C4-2B (cell line): ENCODE measurements around the gene MACROD1.

ENCODE experiments used
- ZFX ChIP-seq: fragments of 450-650 bp; IDR thresholded peaks from 2 replicates; pipeline ENCODE4 v1.6.1; 2017
- TF ChIP-seq, protein P1 (sequence below): fragments of 450-650 bp; conservative IDR thresholded peaks from 2 replicates; pipeline ENCODE4 v1.5.1; 2017; ENCODE audit warnings: mild to moderate bottlenecking

DNA sequence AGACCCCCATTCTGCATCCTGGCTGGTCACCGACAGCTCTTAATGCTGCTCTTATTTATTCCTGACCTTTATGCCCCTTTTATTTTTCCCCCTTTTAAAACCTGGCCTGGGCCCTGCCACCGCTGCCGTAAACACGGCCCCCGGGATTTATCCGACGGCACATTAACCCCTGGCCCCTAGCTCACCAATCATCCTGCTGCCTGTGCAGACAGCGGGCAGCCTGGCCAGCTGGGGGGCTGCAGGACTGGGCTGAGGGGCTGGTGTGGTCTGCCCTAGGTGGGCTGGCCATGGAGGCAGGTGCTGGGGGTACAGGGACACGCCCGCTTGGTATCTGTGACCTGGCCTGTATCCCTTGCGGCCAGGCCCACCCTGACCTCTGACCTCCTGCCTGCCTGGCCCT lies 151.6 kb downstream of the MACROD1 start:
- TF ChIP-seq, protein P1, sequence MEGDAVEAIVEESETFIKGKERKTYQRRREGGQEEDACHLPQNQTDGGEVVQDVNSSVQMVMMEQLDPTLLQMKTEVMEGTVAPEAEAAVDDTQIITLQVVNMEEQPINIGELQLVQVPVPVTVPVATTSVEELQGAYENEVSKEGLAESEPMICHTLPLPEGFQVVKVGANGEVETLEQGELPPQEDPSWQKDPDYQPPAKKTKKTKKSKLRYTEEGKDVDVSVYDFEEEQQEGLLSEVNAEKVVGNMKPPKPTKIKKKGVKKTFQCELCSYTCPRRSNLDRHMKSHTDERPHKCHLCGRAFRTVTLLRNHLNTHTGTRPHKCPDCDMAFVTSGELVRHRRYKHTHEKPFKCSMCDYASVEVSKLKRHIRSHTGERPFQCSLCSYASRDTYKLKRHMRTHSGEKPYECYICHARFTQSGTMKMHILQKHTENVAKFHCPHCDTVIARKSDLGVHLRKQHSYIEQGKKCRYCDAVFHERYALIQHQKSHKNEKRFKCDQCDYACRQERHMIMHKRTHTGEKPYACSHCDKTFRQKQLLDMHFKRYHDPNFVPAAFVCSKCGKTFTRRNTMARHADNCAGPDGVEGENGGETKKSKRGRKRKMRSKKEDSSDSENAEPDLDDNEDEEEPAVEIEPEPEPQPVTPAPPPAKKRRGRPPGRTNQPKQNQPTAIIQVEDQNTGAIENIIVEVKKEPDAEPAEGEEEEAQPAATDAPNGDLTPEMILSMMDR = no peak
- no peak for TF ChIP-seq ZFX
